ENCODE results near the gene LRP8. TPM values are rescaled to one million over a fixed set of nuclear protein-coding genes. Genes with fewer than 3 reads are reported as not detected.

LRP8 gene
- total and polyA plus RNA-seq, 10 donors, result 1.7 to 14.4 (median 5.5) TPM

GRCh38 chr1:53292690-53293089, 35.2 kb downstream of the LRP8 start:
- no peak for DNase-seq
- TF ChIP-seq CTCF (IDR thresholded peaks at IDR 0.05 in 8 of 11, conservative IDR thresholded peaks at IDR 0.05 in 3 of 11) (no peak), POLR2A (IDR thresholded peaks at IDR 0.05) (no peak), POLR2AphosphoS5 (IDR thresholded peaks at IDR 0.05) (no peak)
- Histone ChIP-seq H3K4me1 (peaks cover 6 to 38% (median 31%) of the 10 kb centered on the region in 6 donors), H3K27me3 (replicated peaks in 1 of 7) (no peaks in the 10 kb centered on the region), H3K4me3 (no peak overlapping the region), H3K27ac (peak overlapping the region in 1 of 8 donors; percentile 16), H3K9me3 (no peaks in the 10 kb centered on the region), H3K36me3 (peaks cover 0 to 22% (median 3%) of the 10 kb centered on the region in 6 donors)
- 46 to 68% (median 54%) methylated on average over 2 of the region's 2 CpGs for WGBS, 5 donors
- intact Hi-C loops (cut with DNase I; ENCODE audit: low total_unique reads), result no loop called here

- Histone ChIP-seq H3K4me3 (no peak overlapping the region), H3K27me3 (replicated peaks in 1 of 7) (no peaks in the 10 kb centered on the region), H3K36me3 (peaks cover 0 to 25% (median 3%) of the 10 kb centered on the region in 6 donors), H3K27ac (no peak overlapping the region), H3K9me3 (no peaks in the 10 kb centered on the region), H3K4me1 (peaks cover 6 to 41% (median 31%) of the 10 kb centered on the region in 6 donors)
- intact Hi-C loops (cut with DNase I; ENCODE audit: low total_unique reads), result no loop called here
- 91 to 100% (median 96%) methylated on average over 2 of the region's 2 CpGs for WGBS, 5 donors
- DNase-seq, result no peak
- TF ChIP-seq POLR2AphosphoS5 (IDR thresholded peaks at IDR 0.05) (no peak), CTCF (IDR thresholded peaks at IDR 0.05 in 8 of 11, conservative IDR thresholded peaks at IDR 0.05 in 3 of 11) (no peak), POLR2A (IDR thresholded peaks at IDR 0.05) (no peak)
These were observed 36.3 kb downstream of the LRP8 start for GRCh38 chr1:53291574-53291973.

GRCh38 chr1:53288790-53289429, 39.0 kb downstream of the LRP8 start:
- intact Hi-C loops (cut with DNase I; ENCODE audit: low total_unique reads), result no loop called here
- peaks cover 0 to 38% (median 3%) of the 10 kb centered on the region in 6 donors for H3K36me3 ChIP-seq
- H3K9me3 ChIP-seq, result no peaks in the 10 kb centered on the region
- H3K27me3 ChIP-seq (replicated peaks in 1 of 7), result no peaks in the 10 kb centered on the region
- TF ChIP-seq POLR2A (IDR thresholded peaks at IDR 0.05), result no peak
- no peak for TF ChIP-seq CTCF (IDR thresholded peaks at IDR 0.05 in 8 of 11, conservative IDR thresholded peaks at IDR 0.05 in 3 of 11)
- no peak for TF ChIP-seq POLR2AphosphoS5 (IDR thresholded peaks at IDR 0.05)
- H3K4me1 ChIP-seq, result peaks cover 6 to 20% (median 13%) of the 10 kb centered on the region in 6 donors
- H3K4me3 ChIP-seq, result no peak overlapping the region
- no peak overlapping the region for H3K27ac ChIP-seq
- no peak for DNase-seq
- 92 to 95% (median 95%) methylated on average over 5 to 7 of the region's 7 CpGs for WGBS, 5 donors

GRCh38 chr1:53288002-53288789, 39.7 kb downstream of the LRP8 start:
- 87 to 92% (median 90%) methylated on average over 18 of the region's 18 CpGs for WGBS, 5 donors
- DNase-seq, result no peak
- peaks cover 0 to 38% (median 3%) of the 10 kb centered on the region in 6 donors for H3K36me3 ChIP-seq
- H3K9me3 ChIP-seq, result no peaks in the 10 kb centered on the region
- no peaks in the 10 kb centered on the region for H3K27me3 ChIP-seq (replicated peaks in 1 of 7)
- no peak for TF ChIP-seq POLR2AphosphoS5 (IDR thresholded peaks at IDR 0.05)
- TF ChIP-seq POLR2A (IDR thresholded peaks at IDR 0.05), result no peak
- no peak for TF ChIP-seq CTCF (IDR thresholded peaks at IDR 0.05 in 8 of 11, conservative IDR thresholded peaks at IDR 0.05 in 3 of 11)
- peaks cover 3 to 13% (median 6%) of the 10 kb centered on the region in 6 donors for H3K4me1 ChIP-seq
- H3K27ac ChIP-seq, result no peak overlapping the region
- intact Hi-C loops (cut with DNase I; ENCODE audit: low total_unique reads), result no loop called here
- no peak overlapping the region for H3K4me3 ChIP-seq

Data from spleen (tissue), 11 donors.